ENCODE data around the gene RCBTB2.
"Not testable (repeated sequence)": the region's sequence is repeated elsewhere in the genome, so short reads cannot be mapped to it uniquely, and the experiment has no call there.

RCBTB2 gene

GRCh38 chr13:48532506-48533499, at the start of gene RCBTB2:
Gene RCBTB2 (minus strand): TSS chr13:48533080. CDS start chr13:48521939, 11,141 bp downstream.
- DNase-seq (ENCODE audit: low read depth in 1 of 2, low spot score in 1 of 2), result peak; percentile 98

DNA sequence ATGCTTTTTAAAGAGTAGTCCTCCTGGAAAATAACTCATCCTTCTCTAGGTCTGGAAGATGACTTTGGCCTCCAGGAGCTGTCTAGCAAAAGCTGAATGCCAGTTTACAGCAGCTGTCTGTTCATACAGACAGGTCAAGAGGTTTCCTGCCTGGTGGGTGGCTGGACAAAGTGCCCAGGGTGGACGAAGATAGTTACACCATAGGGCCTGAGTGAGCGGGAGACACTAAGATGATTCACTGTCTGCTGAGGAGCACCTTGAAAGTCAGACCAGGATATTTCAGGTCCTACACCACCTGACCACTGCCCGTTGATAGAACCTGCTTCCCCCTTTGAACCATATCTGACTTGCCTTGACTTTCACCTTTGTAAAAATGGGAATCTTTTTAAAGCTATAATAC, 49.2 kb upstream of the RCBTB2 start:
- DNase-seq (ENCODE audit: low read depth in 1 of 2, low spot score in 1 of 2), result no peak

GRCh38 chr13:48580896-48581295, 48.0 kb upstream of the RCBTB2 start:
- DNase-seq (ENCODE audit: low read depth in 1 of 2, low spot score in 1 of 2), result no peak

- DNase-seq (ENCODE audit: low read depth in 1 of 2, low spot score in 1 of 2), result peak; percentile 44 to 50
Observed at GRCh38 chr13:48580185-48580803, 47.4 kb upstream of the RCBTB2 start.

GRCh38 chr13:48579919-48580180, 47.0 kb upstream of the RCBTB2 start:
- DNase-seq (ENCODE audit: low read depth in 1 of 2, low spot score in 1 of 2), result not testable (repeated sequence)

- DNase-seq (ENCODE audit: low read depth in 1 of 2, low spot score in 1 of 2), result no peak
Observed at GRCh38 chr13:48579165-48579918, 46.5 kb upstream of the RCBTB2 start.

DNA sequence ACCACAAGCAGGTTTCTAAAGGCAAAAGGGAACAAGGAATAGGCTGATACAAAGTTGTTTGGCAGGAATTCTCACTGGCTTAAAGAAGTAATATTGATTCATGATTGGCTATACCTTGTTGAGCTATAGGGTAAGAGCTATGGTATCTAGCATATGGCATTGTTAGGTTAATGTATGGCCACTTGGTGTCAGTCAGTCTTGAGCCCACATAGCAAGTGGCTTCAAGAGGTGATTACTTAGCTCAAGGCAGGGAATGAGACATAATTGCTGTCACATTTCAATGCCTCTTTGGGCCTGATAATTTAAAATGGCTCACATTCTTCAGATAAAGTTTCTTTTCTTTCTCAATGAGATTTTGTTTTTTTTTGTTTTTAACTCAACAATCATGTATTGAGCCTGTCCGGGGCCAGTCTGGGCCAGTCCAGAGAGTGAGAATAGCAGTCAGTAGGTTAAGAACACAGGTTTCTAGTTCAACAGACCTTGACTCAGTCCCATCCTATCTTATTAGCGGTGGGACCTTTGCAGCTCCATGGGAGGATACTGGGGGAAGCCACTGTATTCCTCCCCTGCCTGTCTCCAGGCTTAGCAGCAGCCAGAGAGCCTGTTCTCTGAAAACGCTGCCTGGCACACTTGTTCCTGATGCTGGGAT, 45.8 kb upstream of the RCBTB2 start:
- DNase-seq (ENCODE audit: low read depth in 1 of 2, low spot score in 1 of 2), result no peak

GRCh38 chr13:48576448-48577010, 43.6 kb upstream of the RCBTB2 start:
- no peak for DNase-seq (ENCODE audit: low read depth in 1 of 2, low spot score in 1 of 2)

DNA sequence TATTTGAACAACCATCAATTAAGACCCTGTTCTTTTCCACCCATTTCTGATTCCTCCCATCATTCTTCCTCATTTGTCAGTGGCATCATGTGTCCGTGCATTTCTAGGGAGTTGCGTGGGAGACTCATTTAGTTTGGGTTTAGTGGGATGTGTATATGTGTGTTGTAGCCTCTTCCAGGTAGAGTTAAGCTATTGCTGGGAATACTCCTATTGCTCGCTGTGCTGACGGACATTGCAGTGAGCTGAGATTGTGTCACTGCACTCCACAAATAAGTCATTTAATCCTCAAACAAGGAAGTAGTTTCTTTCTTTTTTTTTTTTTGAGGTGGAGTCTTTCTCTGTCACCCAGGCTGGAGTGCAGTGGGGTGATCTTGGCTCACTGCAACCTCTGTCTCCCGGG, 42.2 kb upstream of the RCBTB2 start:
- no peak for DNase-seq (ENCODE audit: low read depth in 1 of 2, low spot score in 1 of 2)

DNA sequence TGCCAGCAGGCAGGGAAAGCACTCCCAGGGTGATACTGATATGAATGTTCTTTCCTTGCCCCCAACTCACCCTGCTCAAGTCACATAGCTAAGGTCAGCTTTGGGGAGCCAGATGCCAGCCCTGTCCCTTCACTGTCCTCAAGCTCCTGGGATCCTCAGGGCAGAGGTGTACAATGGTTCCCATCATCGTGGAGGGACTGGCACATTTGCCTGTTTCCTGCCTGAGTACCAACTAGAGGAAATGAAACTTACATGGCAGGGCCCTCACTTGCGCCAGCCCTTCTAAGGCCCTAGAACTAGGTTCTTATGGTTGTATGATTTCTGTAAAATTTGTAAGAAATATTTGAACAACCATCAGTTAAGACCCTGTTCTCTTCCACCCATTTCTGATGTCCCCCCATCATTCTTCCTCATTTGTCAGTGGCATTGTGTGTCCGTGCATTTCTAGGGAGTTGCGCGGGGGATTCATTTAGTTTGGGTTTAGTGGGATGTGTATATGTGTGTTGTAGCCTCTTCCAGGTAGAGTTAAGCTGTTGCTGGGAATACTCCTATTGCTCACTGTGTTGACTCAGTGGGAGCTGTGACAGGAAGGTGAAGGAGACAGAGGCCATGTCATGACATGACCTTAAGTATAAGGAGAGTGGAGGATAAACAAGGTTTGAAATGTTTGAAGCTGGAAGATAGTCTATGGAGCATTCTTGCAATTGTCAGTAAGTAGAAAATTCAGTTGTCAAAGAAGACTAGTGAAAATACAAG, 41.3 kb upstream of the RCBTB2 start:
- DNase-seq (ENCODE audit: low read depth in 1 of 2, low spot score in 1 of 2), result no peak

GRCh38 chr13:48573213-48574007, 40.5 kb upstream of the RCBTB2 start:
- no peak for DNase-seq (ENCODE audit: low read depth in 1 of 2, low spot score in 1 of 2)

GRCh38 chr13:48571126-48571913, 38.4 kb upstream of the RCBTB2 start:
- no peak for DNase-seq (ENCODE audit: low read depth in 1 of 2, low spot score in 1 of 2)

- no peak for DNase-seq (ENCODE audit: low read depth in 1 of 2, low spot score in 1 of 2)
Observed at GRCh38 chr13:48570216-48570828, 37.4 kb upstream of the RCBTB2 start.

DNA sequence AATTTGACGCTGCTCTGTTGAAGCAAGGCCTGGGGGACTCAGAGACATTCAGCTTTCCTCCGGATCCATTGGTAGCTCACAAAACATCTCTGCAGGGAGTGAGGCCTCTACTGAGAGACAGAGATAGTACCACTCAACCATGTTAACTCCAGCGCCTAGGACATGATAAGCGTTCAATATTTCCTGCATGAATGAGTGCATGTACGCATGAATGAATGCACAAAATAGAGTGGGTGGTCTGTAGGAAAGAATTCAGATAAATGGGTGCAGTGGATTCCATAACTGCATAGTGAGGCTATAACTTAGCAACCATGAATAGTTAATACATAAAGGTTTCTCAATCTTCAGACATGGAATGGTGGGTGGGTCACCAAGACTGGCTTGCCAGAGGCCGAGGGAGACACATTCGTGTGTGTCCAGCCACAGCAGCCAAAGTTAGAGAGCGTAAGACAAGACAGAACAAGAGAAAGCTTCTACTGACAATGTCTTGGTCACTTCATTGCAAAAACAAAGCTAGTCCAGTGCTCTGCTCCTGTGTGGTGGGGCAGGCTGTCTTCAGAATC, 36.3 kb upstream of the RCBTB2 start:
- DNase-seq (ENCODE audit: low read depth in 1 of 2, low spot score in 1 of 2), result no peak

DNA sequence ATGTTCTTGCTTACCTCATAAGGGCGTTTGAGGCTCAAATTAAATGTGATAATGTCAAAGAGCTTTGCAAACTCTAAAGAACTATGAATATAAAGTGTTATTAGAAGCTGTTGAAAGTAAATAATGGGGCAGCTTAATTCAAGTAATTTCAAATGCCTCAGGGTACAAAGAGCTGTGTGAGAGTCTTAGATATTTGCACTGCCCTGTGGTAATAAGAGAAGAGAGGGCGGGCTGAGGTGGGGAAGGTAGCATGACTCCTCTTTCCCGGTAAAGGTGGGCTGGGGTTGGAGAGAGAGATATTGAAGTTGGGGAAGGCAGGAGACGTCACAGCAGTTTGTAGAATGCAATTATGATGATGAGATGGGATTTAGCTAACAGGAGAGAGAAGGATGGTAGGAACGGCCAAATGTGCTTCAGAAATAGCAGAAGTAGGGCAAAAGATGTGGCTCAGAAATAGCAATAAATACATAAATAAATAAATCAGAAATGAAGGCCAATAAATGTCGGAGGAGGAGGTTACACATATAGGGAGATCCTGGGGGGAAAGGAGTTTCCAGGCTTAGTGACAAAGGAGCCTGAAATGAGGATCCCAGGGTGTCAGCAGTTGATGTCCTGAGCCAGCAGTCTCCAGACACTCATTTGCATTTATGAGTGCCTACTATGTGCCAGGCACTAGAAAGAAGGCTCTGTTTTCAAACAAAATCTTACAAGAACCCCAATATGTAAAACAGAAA, 35.7 kb upstream of the RCBTB2 start:
- no peak for DNase-seq (ENCODE audit: low read depth in 1 of 2, low spot score in 1 of 2)

GRCh38 chr13:48567515-48568369, 34.9 kb upstream of the RCBTB2 start:
- DNase-seq (ENCODE audit: low read depth in 1 of 2, low spot score in 1 of 2), result no peak

All from stimulated activated CD4-positive, alpha-beta T cell treated with anti-CD3 and anti-CD28 coated beads, Interleukin-15, amount 100 ng/mL, for 1 hour (primary cell).